ENCODE results near the gene LMNTD1.

DNA sequence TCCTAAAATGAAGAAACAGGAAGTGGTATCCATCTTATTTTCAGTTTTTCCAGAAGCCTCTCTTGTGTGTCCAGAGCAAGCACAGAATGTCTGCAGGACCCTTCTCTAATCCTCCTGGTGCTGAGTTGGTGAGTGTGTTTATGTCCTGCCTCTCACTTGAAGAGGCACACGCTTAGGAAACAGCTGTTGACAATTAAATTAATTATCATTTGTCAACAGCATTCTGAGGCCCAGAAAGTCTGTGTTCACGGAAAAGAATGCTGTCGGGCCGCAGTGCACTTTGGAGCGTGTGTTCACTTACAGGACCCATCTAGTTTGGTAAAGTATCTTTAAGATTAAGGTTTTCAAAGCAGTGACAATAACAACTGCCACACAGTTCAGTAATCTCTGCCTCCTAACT lies 70.5 kb downstream of the LMNTD1 start:
- TF ChIP-seq POLR2A (IDR thresholded peaks at IDR 0.05; ENCODE audit: low read depth, low read length): no peak
- no peak for TF ChIP-seq POLR2AphosphoS2 (IDR thresholded peaks at IDR 0.05; ENCODE audit: low read depth, low read length)
- TF ChIP-seq RFX5 (IDR thresholded peaks at IDR 0.05; ENCODE audit: low read depth, low read length): no peak
- TF ChIP-seq, protein P1, sequence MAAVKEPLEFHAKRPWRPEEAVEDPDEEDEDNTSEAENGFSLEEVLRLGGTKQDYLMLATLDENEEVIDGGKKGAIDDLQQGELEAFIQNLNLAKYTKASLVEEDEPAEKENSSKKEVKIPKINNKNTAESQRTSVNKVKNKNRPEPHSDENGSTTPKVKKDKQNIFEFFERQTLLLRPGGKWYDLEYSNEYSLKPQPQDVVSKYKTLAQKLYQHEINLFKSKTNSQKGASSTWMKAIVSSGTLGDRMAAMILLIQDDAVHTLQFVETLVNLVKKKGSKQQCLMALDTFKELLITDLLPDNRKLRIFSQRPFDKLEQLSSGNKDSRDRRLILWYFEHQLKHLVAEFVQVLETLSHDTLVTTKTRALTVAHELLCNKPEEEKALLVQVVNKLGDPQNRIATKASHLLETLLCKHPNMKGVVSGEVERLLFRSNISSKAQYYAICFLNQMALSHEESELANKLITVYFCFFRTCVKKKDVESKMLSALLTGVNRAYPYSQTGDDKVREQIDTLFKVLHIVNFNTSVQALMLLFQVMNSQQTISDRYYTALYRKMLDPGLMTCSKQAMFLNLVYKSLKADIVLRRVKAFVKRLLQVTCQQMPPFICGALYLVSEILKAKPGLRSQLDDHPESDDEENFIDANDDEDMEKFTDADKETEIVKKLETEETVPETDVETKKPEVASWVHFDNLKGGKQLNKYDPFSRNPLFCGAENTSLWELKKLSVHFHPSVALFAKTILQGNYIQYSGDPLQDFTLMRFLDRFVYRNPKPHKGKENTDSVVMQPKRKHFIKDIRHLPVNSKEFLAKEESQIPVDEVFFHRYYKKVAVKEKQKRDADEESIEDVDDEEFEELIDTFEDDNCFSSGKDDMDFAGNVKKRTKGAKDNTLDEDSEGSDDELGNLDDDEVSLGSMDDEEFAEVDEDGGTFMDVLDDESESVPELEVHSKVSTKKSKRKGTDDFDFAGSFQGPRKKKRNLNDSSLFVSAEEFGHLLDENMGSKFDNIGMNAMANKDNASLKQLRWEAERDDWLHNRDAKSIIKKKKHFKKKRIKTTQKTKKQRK (IDR thresholded peaks at IDR 0.05; ENCODE audit: low read depth, low read length): no peak
- TF ChIP-seq SUZ12 (IDR thresholded peaks at IDR 0.05; ENCODE audit: unreplicated experiment): no peak
- TF ChIP-seq SP1 (IDR thresholded peaks at IDR 0.05; ENCODE audit: low read depth, low read length): no peak
- no peak for TF ChIP-seq BRCA1 (IDR thresholded peaks at IDR 0.05; ENCODE audit: low read depth, low read length)
- no peak for TF ChIP-seq GABPA (IDR thresholded peaks at IDR 0.05; ENCODE audit: low read depth)
- TF ChIP-seq, protein P2, sequence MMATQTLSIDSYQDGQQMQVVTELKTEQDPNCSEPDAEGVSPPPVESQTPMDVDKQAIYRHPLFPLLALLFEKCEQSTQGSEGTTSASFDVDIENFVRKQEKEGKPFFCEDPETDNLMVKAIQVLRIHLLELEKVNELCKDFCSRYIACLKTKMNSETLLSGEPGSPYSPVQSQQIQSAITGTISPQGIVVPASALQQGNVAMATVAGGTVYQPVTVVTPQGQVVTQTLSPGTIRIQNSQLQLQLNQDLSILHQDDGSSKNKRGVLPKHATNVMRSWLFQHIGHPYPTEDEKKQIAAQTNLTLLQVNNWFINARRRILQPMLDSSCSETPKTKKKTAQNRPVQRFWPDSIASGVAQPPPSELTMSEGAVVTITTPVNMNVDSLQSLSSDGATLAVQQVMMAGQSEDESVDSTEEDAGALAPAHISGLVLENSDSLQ (IDR thresholded peaks at IDR 0.05): no peak
- TF ChIP-seq, protein P3, sequence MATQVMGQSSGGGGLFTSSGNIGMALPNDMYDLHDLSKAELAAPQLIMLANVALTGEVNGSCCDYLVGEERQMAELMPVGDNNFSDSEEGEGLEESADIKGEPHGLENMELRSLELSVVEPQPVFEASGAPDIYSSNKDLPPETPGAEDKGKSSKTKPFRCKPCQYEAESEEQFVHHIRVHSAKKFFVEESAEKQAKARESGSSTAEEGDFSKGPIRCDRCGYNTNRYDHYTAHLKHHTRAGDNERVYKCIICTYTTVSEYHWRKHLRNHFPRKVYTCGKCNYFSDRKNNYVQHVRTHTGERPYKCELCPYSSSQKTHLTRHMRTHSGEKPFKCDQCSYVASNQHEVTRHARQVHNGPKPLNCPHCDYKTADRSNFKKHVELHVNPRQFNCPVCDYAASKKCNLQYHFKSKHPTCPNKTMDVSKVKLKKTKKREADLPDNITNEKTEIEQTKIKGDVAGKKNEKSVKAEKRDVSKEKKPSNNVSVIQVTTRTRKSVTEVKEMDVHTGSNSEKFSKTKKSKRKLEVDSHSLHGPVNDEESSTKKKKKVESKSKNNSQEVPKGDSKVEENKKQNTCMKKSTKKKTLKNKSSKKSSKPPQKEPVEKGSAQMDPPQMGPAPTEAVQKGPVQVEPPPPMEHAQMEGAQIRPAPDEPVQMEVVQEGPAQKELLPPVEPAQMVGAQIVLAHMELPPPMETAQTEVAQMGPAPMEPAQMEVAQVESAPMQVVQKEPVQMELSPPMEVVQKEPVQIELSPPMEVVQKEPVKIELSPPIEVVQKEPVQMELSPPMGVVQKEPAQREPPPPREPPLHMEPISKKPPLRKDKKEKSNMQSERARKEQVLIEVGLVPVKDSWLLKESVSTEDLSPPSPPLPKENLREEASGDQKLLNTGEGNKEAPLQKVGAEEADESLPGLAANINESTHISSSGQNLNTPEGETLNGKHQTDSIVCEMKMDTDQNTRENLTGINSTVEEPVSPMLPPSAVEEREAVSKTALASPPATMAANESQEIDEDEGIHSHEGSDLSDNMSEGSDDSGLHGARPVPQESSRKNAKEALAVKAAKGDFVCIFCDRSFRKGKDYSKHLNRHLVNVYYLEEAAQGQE (IDR thresholded peaks at IDR 0.05; ENCODE audit: low read depth, low read length): no peak
- TF ChIP-seq, protein P4, sequence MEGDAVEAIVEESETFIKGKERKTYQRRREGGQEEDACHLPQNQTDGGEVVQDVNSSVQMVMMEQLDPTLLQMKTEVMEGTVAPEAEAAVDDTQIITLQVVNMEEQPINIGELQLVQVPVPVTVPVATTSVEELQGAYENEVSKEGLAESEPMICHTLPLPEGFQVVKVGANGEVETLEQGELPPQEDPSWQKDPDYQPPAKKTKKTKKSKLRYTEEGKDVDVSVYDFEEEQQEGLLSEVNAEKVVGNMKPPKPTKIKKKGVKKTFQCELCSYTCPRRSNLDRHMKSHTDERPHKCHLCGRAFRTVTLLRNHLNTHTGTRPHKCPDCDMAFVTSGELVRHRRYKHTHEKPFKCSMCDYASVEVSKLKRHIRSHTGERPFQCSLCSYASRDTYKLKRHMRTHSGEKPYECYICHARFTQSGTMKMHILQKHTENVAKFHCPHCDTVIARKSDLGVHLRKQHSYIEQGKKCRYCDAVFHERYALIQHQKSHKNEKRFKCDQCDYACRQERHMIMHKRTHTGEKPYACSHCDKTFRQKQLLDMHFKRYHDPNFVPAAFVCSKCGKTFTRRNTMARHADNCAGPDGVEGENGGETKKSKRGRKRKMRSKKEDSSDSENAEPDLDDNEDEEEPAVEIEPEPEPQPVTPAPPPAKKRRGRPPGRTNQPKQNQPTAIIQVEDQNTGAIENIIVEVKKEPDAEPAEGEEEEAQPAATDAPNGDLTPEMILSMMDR (IDR thresholded peaks at IDR 0.05 in 2 of 3, conservative IDR thresholded peaks at IDR 0.05 in 1 of 3; ENCODE audit: control insufficient read depth in 2 of 3, extremely low read depth in 1 of 3, insufficient read depth in 1 of 3, low read depth in 3 of 3, low read length in 3 of 3): no peak
- TF ChIP-seq IKZF1 (conservative IDR thresholded peaks at IDR 0.05): no peak
- TF ChIP-seq NFIC (IDR thresholded peaks at IDR 0.05; ENCODE audit: low read depth, low read length): no peak
- TF ChIP-seq CBX5 (IDR thresholded peaks at IDR 0.05; ENCODE audit: low read depth): no peak

Measured in GM12878 (cell line).